Hepatocyte (in vitro differentiated cells): ENCODE data around the gene ZMIZ1. TPM values are rescaled to one million over a fixed set of nuclear protein-coding genes. Genes with fewer than 3 reads are reported as not detected.

Experiments used
- DNase-seq: peaks from one replicate; pipeline ENCODE4 v3.0.0-alpha.2; 2016; ENCODE audit warnings: low spot score
- H2AFZ ChIP-seq: fragments of 200-600 bp; sonication (generic); 2 replicates; pipeline ENCODE4 v1.6.0; 2016; ENCODE audit warnings: antibody characterized with exemption, mild to moderate bottlenecking
- H3K27ac ChIP-seq: fragments of 200-600 bp; sonication (generic); 2 replicates; pipeline ENCODE4 v1.5.1; 2016; ENCODE audit warnings: mild to moderate bottlenecking
- H3K27me3 ChIP-seq: fragments of 200-600 bp; sonication (generic); 2 replicates; pipeline ENCODE4 v1.6.1; 2016
- H3K36me3 ChIP-seq: fragments of 200-600 bp; sonication (generic); replicated peaks from 2 replicates; pipeline ENCODE4 v1.5.1; 2016; ENCODE audit warnings: low read depth; ENCODE audit not compliant: insufficient read depth
- H3K4me1 ChIP-seq: fragments of 200-600 bp; sonication (generic); 2 replicates; pipeline ENCODE4 v1.5.1; 2016; ENCODE audit warnings: mild to moderate bottlenecking, moderate library complexity; ENCODE audit not compliant: insufficient read depth
- H3K4me2 ChIP-seq: fragments of 200-600 bp; sonication (generic); 2 replicates; pipeline ENCODE4 v1.6.0; 2016
- H3K4me3 ChIP-seq: fragments of 200-600 bp; sonication (generic); 2 replicates; pipeline ENCODE4 v1.5.1; 2016; ENCODE audit warnings: mild to moderate bottlenecking
- H3K79me2 ChIP-seq: fragments of 200-600 bp; sonication (generic); 2 replicates; pipeline ENCODE4 v1.6.0; 2017; ENCODE audit warnings: mild to moderate bottlenecking
- H3K9me2 ChIP-seq: fragments of 200-600 bp; sonication (generic); replicated peaks from 2 replicates; pipeline ENCODE4 v1.6.0; 2017; ENCODE audit warnings: mild to moderate bottlenecking; ENCODE audit not compliant: insufficient read depth
- H3K9me3 ChIP-seq: fragments of 200-600 bp; sonication (generic); 2 replicates; pipeline ENCODE4 v1.5.1; 2016; ENCODE audit warnings: low read depth, mild to moderate bottlenecking
- H4K20me1 ChIP-seq: fragments of 200-600 bp; sonication (generic); 2 replicates; pipeline ENCODE4 v1.6.0; 2016; ENCODE audit warnings: mild to moderate bottlenecking; ENCODE audit not compliant: insufficient read depth, poor library complexity, severe bottlenecking
- EZH2 ChIP-seq: fragments of 200-600 bp; sonication (generic); IDR thresholded peaks from 2 replicates; pipeline ENCODE4 v1.6.1; 2016; ENCODE audit warnings: antibody characterized with exemption, mild to moderate bottlenecking, borderline replicate concordance
- EZH2phosphoT487 ChIP-seq: fragments of 200-600 bp; sonication (generic); IDR thresholded peaks from one replicate; pipeline ENCODE4 v1.6.1; 2018; ENCODE audit warnings: antibody characterized with exemption, mild to moderate bottlenecking, low read depth, moderate library complexity; ENCODE audit not compliant: unreplicated experiment, severe bottlenecking
- WGBS: methylation state at CpG from one replicate; pipeline ENCODE4 v1.1.6; 2016; ENCODE audit warnings: low lambda C conversion rate; ENCODE audit errors: missing lambda C conversion rate; 5-methylcytosine and 5-hydroxymethylcytosine counted together
- polyA plus RNA-seq: library from polyadenylated mRNA; unstranded; fragments of >200 nt; fragmentation: Nextera tagmentation; extraction: Ambion mirVana; gene quantifications from 2 replicates; pipeline ENCODE4 v1.2.1, GENCODE V29; 2016
- total RNA-seq: library from RNA; depleted of rRNA; stranded (reverse); fragments of >200 nt; gene quantifications from 2 replicates; pipeline ENCODE4 v1.2.3, GENCODE V29; 2014
- TF ChIP-seq, protein P1 (sequence below): fragments of 200-600 bp; sonication (generic); IDR thresholded peaks from 2 replicates; pipeline ENCODE4 v1.5.1; 2016; ENCODE audit warnings: antibody characterized with exemption, mild to moderate bottlenecking; ENCODE audit not compliant: poor library complexity

Gene ZMIZ1
- total and polyA plus RNA-seq, 2 experiments from 2014 or later: 30.9 to 32.4 TPM

DNA sequence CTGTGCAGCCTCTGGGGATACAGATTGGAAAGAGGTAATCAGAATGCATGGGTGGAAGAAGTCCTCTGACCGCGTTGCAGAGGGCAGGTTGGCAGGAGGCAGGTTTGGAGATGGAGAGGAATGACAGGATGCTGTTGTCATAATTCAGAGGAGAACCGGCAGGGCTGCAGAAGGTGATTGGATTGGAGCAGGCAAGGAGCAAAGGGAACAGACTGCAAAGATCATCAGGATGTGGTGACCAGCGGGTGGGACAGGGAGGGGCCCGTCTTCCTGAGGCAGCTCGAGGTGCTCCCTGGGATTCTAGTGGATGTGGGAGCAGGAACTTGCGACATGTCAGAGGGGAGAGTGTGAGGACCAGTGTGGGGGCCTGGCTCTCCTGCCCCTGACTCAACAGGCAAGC is 200.0 kb downstream of the ZMIZ1 start:
- Histone ChIP-seq H3K4me2 (no peak overlapping the region), H3K9me2 (no peaks in the 10 kb centered on the region), H3K27ac (no peak overlapping the region), H4K20me1 (peaks cover 76% of the 10 kb centered on the region), H3K4me1 (peaks cover 19% of the 10 kb centered on the region), H3K4me3 (no peak overlapping the region), H3K79me2 (peaks cover 70% of the 10 kb centered on the region), H3K27me3 (no peaks in the 10 kb centered on the region), H3K9me3 (no peaks in the 10 kb centered on the region), H2AFZ (no peak overlapping the region), H3K36me3 (no peaks in the 10 kb centered on the region)
- TF ChIP-seq, protein P1, sequence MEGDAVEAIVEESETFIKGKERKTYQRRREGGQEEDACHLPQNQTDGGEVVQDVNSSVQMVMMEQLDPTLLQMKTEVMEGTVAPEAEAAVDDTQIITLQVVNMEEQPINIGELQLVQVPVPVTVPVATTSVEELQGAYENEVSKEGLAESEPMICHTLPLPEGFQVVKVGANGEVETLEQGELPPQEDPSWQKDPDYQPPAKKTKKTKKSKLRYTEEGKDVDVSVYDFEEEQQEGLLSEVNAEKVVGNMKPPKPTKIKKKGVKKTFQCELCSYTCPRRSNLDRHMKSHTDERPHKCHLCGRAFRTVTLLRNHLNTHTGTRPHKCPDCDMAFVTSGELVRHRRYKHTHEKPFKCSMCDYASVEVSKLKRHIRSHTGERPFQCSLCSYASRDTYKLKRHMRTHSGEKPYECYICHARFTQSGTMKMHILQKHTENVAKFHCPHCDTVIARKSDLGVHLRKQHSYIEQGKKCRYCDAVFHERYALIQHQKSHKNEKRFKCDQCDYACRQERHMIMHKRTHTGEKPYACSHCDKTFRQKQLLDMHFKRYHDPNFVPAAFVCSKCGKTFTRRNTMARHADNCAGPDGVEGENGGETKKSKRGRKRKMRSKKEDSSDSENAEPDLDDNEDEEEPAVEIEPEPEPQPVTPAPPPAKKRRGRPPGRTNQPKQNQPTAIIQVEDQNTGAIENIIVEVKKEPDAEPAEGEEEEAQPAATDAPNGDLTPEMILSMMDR: no peak
- TF ChIP-seq EZH2phosphoT487 (no peak), EZH2 (no peak)
- 87% methylated on average over 6 of the region's 7 CpGs for WGBS
- no peak for DNase-seq

GRCh38 chr10:79269443-79269842 is 200.7 kb downstream of the ZMIZ1 start:
- no peaks in the 10 kb centered on the region for H3K9me2 ChIP-seq
- H3K4me1 ChIP-seq: peaks cover 22% of the 10 kb centered on the region
- DNase-seq: no peak
- WGBS: 84% methylated on average over 6 of the region's 6 CpGs
- no peaks in the 10 kb centered on the region for H3K27me3 ChIP-seq
- TF ChIP-seq EZH2phosphoT487: no peak
- TF ChIP-seq, protein P1: no peak
- TF ChIP-seq EZH2: no peak
- peaks cover 78% of the 10 kb centered on the region for H4K20me1 ChIP-seq
- no peak overlapping the region for H3K4me2 ChIP-seq
- H3K4me3 ChIP-seq: no peak overlapping the region
- no peaks in the 10 kb centered on the region for H3K36me3 ChIP-seq
- H3K9me3 ChIP-seq: no peaks in the 10 kb centered on the region
- no peak overlapping the region for H3K27ac ChIP-seq
- no peak overlapping the region for H2AFZ ChIP-seq
- peaks cover 67% of the 10 kb centered on the region for H3K79me2 ChIP-seq

- Histone ChIP-seq H3K9me3 (no peaks in the 10 kb centered on the region), H3K4me1 (peaks cover 18% of the 10 kb centered on the region), H3K27me3 (no peaks in the 10 kb centered on the region), H3K9me2 (no peaks in the 10 kb centered on the region), H4K20me1 (peaks cover 84% of the 10 kb centered on the region), H3K79me2 (peaks cover 65% of the 10 kb centered on the region), H3K4me2 (no peak overlapping the region), H3K27ac (no peak overlapping the region), H3K36me3 (no peaks in the 10 kb centered on the region), H2AFZ (no peak overlapping the region), H3K4me3 (no peak overlapping the region)
- TF ChIP-seq, protein P1: no peak
- no peak for TF ChIP-seq EZH2
- TF ChIP-seq EZH2phosphoT487: no peak
- no peak for DNase-seq
- WGBS: 70% methylated on average over 7 of the region's 7 CpGs
Observed at GRCh38 chr10:79269969-79270368, 201.2 kb downstream of the ZMIZ1 start.
